H1 (cell line): ENCODE data around the gene NOMO2.
"Not testable (repeated sequence)": the region's sequence is repeated elsewhere in the genome, so short reads cannot be mapped to it uniquely, and the experiment has no call there.

Source experiments
- CHD1 ChIP-seq: IDR thresholded peaks from 2 replicates; pipeline ENCODE4 v1.6.1; 2012; ENCODE audit warnings: low read depth, low read length, improper control_type of control experiment
- EGR1 ChIP-seq: IDR thresholded peaks from 2 replicates; pipeline ENCODE4 v1.6.1; 2011; ENCODE audit warnings: low read depth, low read length, borderline replicate concordance
- NRF1 ChIP-seq: IDR thresholded peaks from 2 replicates; pipeline ENCODE4 v1.6.1; 2011; ENCODE audit warnings: mild to moderate bottlenecking, low read depth, low read length, improper control_type of control experiment
- PHF8 ChIP-seq: fragments of 200-600 bp; sonication (generic); conservative IDR thresholded peaks from 2 replicates; pipeline ENCODE4 v1.7.1; 2012; ENCODE audit warnings: low read depth, mild to moderate bottlenecking, inconsistent platforms, low read length, moderate library complexity
- POLR2AphosphoS5 ChIP-seq: IDR thresholded peaks from 2 replicates; pipeline ENCODE4 v1.6.1; 2011; ENCODE audit warnings: low read depth, low read length
- RBBP5 ChIP-seq: IDR thresholded peaks from 2 replicates; pipeline ENCODE4 v1.7.1; 2012; ENCODE audit warnings: low read depth, mild to moderate bottlenecking, inconsistent platforms, low read length, moderate library complexity, borderline replicate concordance
- RFX5 ChIP-seq: IDR thresholded peaks from 2 replicates; pipeline ENCODE4 v1.6.1; 2011; ENCODE audit warnings: low read depth, low read length, improper control_type of control experiment, borderline replicate concordance
- SP2 ChIP-seq: IDR thresholded peaks from 2 replicates; pipeline ENCODE4 v1.6.1; 2012; ENCODE audit warnings: mild to moderate bottlenecking, low read length, inconsistent platforms
- SRF ChIP-seq: IDR thresholded peaks from 2 replicates; pipeline ENCODE4 v1.6.1; 2011; ENCODE audit warnings: mild to moderate bottlenecking, low read depth, low read length, moderate library complexity
- TF ChIP-seq, protein P1 (sequence below), 3 experiments: IDR thresholded peaks; 1 replicate in 2 of 3; 2 replicates in 1 of 3; pipeline versions ENCODE4 v1.5.1 to v1.6.1; 2011; ENCODE audit warnings: low read length in 3 of 3, mild to moderate bottlenecking in 3 of 3, inconsistent platforms in 2 of 3, low read depth in 1 of 3, moderate library complexity in 1 of 3; ENCODE audit not compliant: insufficient read depth in 1 of 3; ENCODE audit errors: control extremely low read depth in 1 of 3

DNA sequence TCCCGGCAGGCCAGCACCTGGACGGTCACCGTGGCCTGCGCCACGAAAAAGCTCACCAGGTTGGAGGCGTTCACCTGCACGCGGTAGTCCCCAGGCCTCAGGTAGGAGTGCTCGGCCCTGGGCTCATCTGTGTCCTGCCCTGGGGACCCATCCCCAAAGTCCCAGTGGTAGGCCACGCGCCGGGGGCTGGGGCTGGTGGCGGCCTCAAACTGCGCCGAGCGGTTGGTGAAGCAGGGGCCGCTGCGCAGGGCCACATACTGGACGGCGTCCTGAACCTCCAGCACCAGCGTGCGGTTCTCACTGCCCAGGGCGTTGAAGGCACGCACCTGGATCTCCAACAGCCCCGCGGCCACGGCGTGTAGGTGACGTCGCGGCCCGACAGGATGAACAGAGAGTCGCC lies 176.6 kb downstream of the NOMO2 start:
- TF ChIP-seq RFX5, PHF8, POLR2AphosphoS5, RBBP5, SRF, NRF1, CHD1, EGR1, SP2: not testable (repeated sequence)
- TF ChIP-seq, protein P1, sequence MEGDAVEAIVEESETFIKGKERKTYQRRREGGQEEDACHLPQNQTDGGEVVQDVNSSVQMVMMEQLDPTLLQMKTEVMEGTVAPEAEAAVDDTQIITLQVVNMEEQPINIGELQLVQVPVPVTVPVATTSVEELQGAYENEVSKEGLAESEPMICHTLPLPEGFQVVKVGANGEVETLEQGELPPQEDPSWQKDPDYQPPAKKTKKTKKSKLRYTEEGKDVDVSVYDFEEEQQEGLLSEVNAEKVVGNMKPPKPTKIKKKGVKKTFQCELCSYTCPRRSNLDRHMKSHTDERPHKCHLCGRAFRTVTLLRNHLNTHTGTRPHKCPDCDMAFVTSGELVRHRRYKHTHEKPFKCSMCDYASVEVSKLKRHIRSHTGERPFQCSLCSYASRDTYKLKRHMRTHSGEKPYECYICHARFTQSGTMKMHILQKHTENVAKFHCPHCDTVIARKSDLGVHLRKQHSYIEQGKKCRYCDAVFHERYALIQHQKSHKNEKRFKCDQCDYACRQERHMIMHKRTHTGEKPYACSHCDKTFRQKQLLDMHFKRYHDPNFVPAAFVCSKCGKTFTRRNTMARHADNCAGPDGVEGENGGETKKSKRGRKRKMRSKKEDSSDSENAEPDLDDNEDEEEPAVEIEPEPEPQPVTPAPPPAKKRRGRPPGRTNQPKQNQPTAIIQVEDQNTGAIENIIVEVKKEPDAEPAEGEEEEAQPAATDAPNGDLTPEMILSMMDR (IDR thresholded peaks at IDR 0.05; ENCODE audit: control extremely low read depth in 1 of 3, insufficient read depth in 1 of 3, low read depth in 1 of 3, low read length in 3 of 3): not testable (repeated sequence)
